Astrocyte of the hippocampus (primary cell): Measurements from ENCODE around the gene SMIM24.
A peak's percentile ranks its signal among the peaks of the same experiment; 100 is the strongest.
"Not testable (repeated sequence)": the region's sequence is repeated elsewhere in the genome, so short reads cannot be mapped to it uniquely, and the experiment has no call there.

Source experiments
- DNase-seq: peaks from one replicate; pipeline ENCODE4 v3.0.0; 2011; ENCODE audit warnings: low read depth, low spot score

The SMIM24 gene

GRCh38 chr19:3514930-3515329 is 34.6 kb upstream of the SMIM24 start:
- DNase-seq = no peak

GRCh38 chr19:3513229-3514140 is 33.2 kb upstream of the SMIM24 start:
- DNase-seq = peak; percentile 21

GRCh38 chr19:3512562-3513228 is 32.4 kb upstream of the SMIM24 start:
- DNase-seq = no peak

- no peak for DNase-seq
Measured at GRCh38 chr19:3511506-3512251, 31.4 kb upstream of the SMIM24 start.

GRCh38 chr19:3510727-3511126 is 30.4 kb upstream of the SMIM24 start:
- DNase-seq = no peak

GRCh38 chr19:3509566-3509989 is 29.3 kb upstream of the SMIM24 start:
- DNase-seq = peak; percentile 92

- DNase-seq = peak; percentile 55
Measured at GRCh38 chr19:3508771-3509535, 28.6 kb upstream of the SMIM24 start.

GRCh38 chr19:3508121-3508661 is 27.9 kb upstream of the SMIM24 start:
- DNase-seq = not testable (repeated sequence)

GRCh38 chr19:3507371-3508120 is 27.2 kb upstream of the SMIM24 start:
- DNase-seq = peak; percentile 53

- DNase-seq = peak; percentile 41
Measured at GRCh38 chr19:3506384-3507340, 26.3 kb upstream of the SMIM24 start.

GRCh38 chr19:3505598-3506383 is 25.5 kb upstream of the SMIM24 start, which contains the start of gene FZR1:
TSS of gene FZR1 (plus strand) at chr19:3506311. CDS start at chr19:3522990, 16,679 bp downstream.
- peak; percentile 100 for DNase-seq

- DNase-seq = no peak
Measured at GRCh38 chr19:3504735-3505134, 24.4 kb upstream of the SMIM24 start.

- no peak for DNase-seq
Measured at GRCh38 chr19:3503036-3503572, 22.8 kb upstream of the SMIM24 start.

- no peak for DNase-seq
Measured at GRCh38 chr19:3501780-3502179, 21.5 kb upstream of the SMIM24 start.

- peak; percentile 99 for DNase-seq
Measured at GRCh38 chr19:3500429-3501101, 20.2 kb upstream of the SMIM24 start, which contains the start of gene DOHH. TSS of gene DOHH (minus strand) at chr19:3500674. CDS start at chr19:3496814, 3,860 bp downstream.

GRCh38 chr19:3499738-3500428 is 19.6 kb upstream of the SMIM24 start:
- no peak for DNase-seq
